IPS-NIHi7 (cell line): ENCODE data around the gene BMPR1B.
A peak's percentile ranks its signal among the peaks of the same experiment; 100 is the strongest.

Source experiments
- DNase-seq: peaks from one replicate; pipeline ENCODE4 v3.0.0; 2012; ENCODE audit warnings: mixed read lengths; ENCODE audit errors: extremely low spot score

BMPR1B gene

DNA sequence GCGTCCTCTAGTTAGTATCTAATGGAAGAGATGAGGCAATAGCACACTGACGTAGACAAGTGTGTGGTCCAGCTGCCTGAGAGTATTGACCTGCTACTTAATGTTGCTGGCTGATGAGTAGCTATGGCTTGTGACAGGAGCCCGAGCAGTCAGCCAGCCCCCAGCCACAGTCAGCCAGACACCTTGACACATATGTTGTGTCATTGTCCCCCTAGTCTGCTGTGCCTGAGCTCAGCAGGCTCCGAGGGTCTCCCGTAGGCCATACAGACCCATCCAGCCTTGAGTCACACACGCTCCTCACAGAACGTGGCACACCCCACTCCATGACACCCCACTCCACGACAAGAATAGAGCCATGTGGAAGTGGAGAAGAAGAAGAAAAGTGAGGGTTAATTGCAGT is 428.9 kb downstream of the BMPR1B start:
- DNase-seq = no peak

DNA sequence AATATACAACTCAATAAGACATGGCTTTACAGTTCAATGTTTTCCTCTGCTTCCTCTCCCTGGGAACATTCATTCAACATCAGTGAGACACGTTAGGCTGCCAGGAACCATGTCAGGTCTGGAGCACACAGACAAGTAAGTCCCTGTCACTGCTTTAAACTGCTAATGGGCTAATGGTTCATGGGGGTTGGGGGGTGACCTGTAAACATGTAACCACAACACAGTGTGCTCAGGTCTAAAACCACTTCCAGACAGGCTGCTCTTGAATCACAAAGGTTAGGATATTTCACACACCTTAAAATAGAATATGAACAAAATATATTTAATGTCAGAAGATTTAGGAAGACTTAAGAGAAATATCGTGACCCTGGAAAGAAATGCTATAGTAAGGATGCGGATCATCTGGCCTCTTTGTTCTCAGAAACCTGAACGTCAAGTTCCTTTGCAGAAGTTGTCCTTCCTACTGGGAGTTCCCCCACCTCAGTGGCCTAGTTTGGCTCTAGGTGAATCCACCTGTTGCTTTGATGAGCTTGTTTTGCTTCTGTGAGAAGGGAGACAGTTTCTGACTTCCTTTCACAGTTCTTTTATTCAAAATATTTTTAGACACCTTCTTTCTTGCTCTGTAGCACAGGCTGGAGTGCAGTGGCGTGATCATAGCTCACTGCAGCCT is 431.1 kb downstream of the BMPR1B start:
- DNase-seq = no peak

DNA sequence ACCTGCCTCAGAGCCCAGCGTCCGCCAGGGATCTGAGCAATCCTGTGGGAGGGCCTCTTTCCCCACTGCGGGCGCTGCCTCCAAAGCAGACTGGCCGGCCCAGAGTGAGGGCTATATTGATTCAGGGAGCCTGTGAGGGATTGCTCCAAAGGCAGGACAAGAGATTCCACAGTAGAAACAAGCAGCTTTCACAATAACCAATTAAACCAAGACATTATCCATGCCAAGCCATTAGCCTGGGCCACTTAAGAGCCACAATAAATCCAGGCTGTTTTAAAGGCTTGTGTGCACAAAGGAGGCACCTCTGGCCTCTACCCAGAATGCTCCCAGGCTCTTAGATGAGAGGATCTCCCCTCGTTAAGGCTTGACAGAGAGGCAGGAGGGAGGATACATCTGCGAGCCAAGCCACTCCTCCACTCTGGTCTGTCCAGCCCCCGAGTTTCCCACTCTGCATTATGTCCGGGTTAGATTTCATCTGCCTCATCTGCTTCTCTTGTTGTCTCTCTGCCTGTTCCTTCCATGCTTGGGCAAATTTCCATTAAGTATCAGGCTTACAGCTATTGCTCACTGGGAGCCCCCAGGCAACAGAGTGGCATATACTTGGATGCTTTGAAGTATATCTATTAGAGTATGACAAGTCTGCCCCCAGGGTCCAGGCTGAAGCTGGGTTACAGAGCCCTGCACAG is 433.1 kb downstream of the BMPR1B start:
- no peak for DNase-seq

DNA sequence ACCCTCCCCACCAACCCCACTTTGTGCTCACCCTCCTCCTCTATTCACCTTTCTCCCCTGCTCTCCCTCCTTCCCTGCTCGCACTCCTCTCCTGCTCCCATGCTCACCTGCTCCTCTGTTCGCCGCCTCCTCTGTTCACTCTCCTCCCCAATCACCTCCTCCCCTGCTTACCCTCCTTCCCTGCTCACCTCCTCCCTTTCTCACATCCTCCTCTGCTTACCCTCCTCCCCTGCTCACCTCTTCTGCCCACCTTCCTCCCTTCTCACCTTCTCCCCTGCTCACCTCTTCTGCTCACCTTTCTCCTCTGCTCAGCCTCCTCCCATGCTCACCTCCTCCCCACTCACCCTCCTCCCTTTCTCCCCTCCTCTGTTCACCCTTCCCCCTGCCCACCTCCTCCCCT is 433.8 kb downstream of the BMPR1B start:
- DNase-seq = no peak

DNA sequence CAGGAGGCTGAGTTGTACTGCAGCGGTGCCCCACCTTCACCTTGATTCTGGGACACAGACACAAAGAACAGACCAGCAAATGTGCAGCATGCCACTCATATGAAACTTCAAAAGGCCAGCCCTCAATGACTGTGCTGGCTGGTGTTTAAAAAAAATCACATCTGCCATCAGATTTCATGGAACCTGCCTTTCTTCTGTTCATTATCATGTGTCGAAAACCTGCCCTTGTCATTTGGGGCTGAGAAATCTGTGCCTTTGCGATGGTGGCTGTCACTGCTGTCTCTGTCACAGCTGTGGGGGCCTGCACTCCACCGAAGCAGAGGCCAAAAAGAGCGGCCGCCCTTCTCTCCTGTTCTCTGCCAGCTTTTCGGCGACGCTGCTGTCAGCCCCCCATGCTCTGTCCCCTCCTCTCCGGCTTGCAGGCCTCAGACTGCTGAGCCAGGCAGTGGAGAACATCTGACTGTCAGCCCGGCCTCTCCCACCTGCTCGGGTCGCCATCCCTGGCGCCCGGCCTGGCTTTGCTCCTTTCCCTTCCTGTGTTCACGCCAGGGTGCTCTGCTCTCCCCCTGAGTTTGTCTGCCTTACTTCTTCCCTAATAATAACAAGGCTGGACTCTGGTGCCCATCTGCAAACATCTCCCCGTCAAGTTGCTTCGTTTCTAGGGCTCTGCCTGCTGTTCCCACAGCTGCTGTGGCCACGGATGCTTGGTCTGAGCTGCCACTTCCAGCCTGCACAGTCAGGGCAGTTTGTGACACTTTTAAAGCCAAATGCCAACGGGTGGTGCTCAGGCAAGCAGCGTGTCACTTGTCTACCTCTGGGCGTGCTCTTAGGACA is 435.9 kb downstream of the BMPR1B start:
- DNase-seq = no peak

DNA sequence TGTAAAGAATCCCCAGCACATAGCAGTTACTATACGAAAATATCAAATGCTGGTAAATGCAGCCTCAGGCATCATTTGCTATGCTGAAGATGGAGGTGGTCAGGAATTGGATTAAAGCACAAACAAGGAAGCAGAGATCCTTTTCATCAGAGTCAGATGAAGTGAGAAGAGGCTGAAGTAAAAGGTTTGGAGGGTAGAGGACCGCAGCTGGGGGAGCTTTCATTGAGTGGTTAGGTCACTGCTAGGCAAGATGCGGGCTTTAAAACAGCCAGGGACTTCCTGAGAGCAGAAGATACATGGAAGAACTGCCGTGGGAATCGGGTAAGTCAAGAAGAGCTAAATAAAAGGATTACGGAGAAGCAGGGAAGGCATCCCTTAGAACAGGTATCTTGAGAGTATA is 439.6 kb downstream of the BMPR1B start:
- no peak for DNase-seq

DNA sequence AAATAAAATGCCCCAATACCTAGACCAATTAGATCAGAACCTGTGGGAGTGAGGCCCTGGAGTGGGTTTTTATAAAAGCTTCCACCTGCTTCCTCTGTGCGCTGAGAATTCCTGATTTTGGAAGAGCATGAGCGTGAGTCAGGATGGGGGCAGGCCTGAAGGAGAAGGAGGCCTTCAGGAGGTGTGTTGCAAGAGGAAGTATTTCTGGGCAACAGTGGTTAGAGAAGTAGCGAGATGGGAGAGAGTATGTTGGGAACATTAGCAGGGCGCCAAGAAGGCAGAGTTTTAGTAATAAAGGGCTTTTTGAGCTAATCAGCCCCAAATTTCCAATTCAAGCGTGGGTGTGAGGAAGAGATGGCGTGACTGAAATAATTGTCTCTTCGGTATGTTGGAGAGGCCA is 441.2 kb downstream of the BMPR1B start:
- DNase-seq = no peak

DNA sequence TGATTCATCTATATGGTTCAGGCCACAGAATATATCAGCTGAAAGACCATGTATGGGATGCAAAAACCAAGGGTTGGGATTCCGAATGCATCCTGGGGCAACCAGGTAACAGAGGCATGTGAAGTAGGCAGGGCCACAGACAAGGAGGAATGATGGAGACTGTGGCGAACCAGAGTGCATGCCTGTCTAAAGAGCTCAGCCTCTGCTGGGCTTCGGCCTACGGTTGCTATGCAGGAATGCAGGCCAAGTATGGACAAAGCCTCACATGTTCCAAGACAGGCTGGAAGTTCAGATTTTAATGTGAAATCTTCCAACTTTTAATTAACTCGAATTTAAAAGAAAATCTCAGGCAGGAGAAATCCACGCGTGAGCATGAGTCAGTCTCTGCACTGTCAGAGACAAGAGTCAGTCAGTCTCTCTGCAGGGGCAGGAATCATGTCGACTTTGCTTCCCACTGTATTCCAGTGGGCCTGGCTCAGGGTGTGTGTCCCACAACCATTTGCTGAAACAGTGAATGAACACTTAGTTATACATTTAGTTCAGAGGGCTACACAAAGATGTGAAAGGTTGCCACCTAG is 446.6 kb downstream of the BMPR1B start:
- DNase-seq = no peak

DNA sequence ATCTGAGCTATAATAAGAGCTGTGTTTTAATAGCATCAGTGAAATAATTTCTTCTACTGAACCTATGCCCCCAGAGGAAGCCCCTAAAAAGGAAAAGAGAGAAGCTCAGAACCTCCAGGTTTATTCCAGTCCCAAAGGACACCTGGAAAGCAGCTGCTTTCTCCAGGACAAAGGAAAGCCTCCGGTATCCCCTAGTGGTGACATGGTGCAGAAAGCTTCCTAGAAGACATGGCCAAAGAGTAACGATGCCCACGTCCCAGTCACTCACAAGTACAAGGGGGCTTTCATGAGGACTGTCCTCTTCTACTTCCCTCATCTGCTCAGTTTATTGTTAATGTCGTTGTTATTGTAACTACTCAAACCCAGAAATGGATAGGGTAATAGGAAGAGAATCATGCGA is 447.1 kb downstream of the BMPR1B start:
- DNase-seq = peak; percentile 65
